Activated B cell treated with CpG ODN at 0.5 μM for 24 hours (primary cell): ENCODE results near the gene RNGTT. TPM values are rescaled to one million over a fixed set of nuclear protein-coding genes. Genes with fewer than 3 reads are reported as not detected.

Experiments
- ATAC-seq: fragments of 200-7000 bp; cut with Tn5 transposase; one replicate; pipeline ENCODE4 v1.10.0; 2021; ENCODE audit warnings: low read depth, mild to moderate bottlenecking, moderate library complexity
- CTCF ChIA-PET: fragments of 350-600 bp; sonication (Branson Sonifier 250); formaldehyde crosslinking; loops from one replicate; lab custom pipeline; 2021; ENCODE audit warnings: antibody characterized with exemption; lab: Charles Lee
- POLR2A ChIA-PET: fragments of 350-600 bp; sonication (Branson Sonifier 250); formaldehyde crosslinking; loops from one replicate; lab custom pipeline; 2021; ENCODE audit warnings: antibody characterized with exemption; lab: Charles Lee
- DNase-seq: peaks from one replicate; pipeline ENCODE4 v3.0.0; 2022
- H3K27ac Mint-ChIP-seq: one replicate; pipeline ENCODE4 v1.8.0; 2020; ENCODE audit warnings: mixed read lengths
- H3K27me3 Mint-ChIP-seq: one replicate; pipeline ENCODE4 v1.8.0; 2021; ENCODE audit warnings: mixed read lengths
- H3K36me3 Mint-ChIP-seq: one replicate; pipeline ENCODE4 v1.8.0; 2021; ENCODE audit warnings: low read depth, mixed read lengths
- H3K4me1 Mint-ChIP-seq: one replicate; pipeline ENCODE4 v1.8.0; 2021; ENCODE audit warnings: mixed read lengths
- H3K4me3 Mint-ChIP-seq: one replicate; pipeline ENCODE4 v1.8.0; 2020; ENCODE audit warnings: mild to moderate bottlenecking, mixed read lengths
- H3K9me3 Mint-ChIP-seq: one replicate; pipeline ENCODE4 v1.8.0; 2020; ENCODE audit warnings: mixed read lengths
- intact Hi-C: fragments of 100-400 bp; cut with micrococcal nuclease; formaldehyde crosslinking; loops from one replicate; pipeline ENCODE4 v1.15.1; 2024
- total RNA-seq: library from RNA; stranded (reverse); gene quantifications from 2 replicates; pipeline ENCODE4 v1.2.3, GENCODE V29; 2022
- TF ChIP-seq, protein P1 (sequence below): fragments of 200-600 bp; IDR thresholded peaks from one replicate; pipeline ENCODE4 v1.8.0; 2022; ENCODE audit warnings: antibody characterized with exemption, mild to moderate bottlenecking

RNGTT gene
- total RNA-seq, 1 donor from 2014 or later, result 25.9 TPM

DNA sequence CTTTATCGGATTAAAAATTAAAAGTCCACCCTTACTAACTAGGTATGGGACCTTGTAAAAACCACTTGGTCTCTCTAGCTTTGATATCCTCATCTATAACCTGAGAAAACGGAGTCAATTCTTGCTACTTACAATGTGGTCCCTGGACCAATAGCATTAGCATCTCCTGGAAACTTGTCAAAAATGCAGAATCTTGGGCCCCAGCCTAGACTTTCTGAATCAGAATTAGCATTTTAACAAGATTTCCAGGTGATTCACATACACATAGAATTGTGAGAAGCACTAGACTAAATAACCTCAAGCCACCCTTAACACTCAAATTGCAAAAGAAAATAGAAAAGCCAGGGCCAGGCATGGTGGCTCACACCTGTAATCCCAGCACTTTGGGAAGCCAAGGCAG lies 96.6 kb downstream of the RNGTT start:
- H3K27ac Mint-ChIP-seq, result no peak overlapping the region
- peaks cover 14% of the 10 kb centered on the region for H3K4me1 Mint-ChIP-seq
- H3K27me3 Mint-ChIP-seq, result no peaks in the 10 kb centered on the region
- ChIA-PET POLR2A (no interaction called here), CTCF (interaction anchor here (0.9 kb wide), 1 partner anchor 936 kb away, joined by 4 read pairs; no protein-coding TSS in a partner anchor)
- intact Hi-C loops, result loop anchor here (5.0 kb wide), 1 partner anchor 1395 kb away; the partner anchor contains the start of gene SLC35A1
- peaks cover 16% of the 10 kb centered on the region for H3K36me3 Mint-ChIP-seq
- ATAC-seq (no peak), DNase-seq (no peak)
- no peaks in the 10 kb centered on the region for H3K9me3 Mint-ChIP-seq
- TF ChIP-seq, protein P1, sequence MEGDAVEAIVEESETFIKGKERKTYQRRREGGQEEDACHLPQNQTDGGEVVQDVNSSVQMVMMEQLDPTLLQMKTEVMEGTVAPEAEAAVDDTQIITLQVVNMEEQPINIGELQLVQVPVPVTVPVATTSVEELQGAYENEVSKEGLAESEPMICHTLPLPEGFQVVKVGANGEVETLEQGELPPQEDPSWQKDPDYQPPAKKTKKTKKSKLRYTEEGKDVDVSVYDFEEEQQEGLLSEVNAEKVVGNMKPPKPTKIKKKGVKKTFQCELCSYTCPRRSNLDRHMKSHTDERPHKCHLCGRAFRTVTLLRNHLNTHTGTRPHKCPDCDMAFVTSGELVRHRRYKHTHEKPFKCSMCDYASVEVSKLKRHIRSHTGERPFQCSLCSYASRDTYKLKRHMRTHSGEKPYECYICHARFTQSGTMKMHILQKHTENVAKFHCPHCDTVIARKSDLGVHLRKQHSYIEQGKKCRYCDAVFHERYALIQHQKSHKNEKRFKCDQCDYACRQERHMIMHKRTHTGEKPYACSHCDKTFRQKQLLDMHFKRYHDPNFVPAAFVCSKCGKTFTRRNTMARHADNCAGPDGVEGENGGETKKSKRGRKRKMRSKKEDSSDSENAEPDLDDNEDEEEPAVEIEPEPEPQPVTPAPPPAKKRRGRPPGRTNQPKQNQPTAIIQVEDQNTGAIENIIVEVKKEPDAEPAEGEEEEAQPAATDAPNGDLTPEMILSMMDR, result no peak
- no peak overlapping the region for H3K4me3 Mint-ChIP-seq

DNA sequence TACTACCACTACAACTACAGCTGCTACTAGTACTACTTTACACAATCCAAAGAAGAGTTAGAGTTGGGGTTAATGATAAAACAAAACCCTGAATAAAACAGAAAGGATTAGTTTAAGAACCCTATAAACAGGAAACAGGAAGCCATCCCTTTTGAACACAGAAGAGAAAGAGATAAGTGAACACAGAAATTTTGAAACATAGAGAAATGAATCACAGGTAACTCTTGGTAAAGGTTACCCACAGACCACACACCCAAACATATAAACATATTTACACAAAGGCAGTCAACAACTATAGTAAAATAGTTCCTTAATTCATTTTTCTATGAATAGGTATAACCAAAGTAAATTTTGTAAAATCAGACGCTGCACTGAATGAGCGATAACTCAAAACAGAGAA lies 98.1 kb downstream of the RNGTT start:
- POLR2A ChIA-PET, result no interaction called here
- CTCF ChIA-PET, result no interaction called here
- H3K4me3 Mint-ChIP-seq, result no peak overlapping the region
- intact Hi-C loops, result loop anchor here (5.0 kb wide), 1 partner anchor 1393 kb away; the partner anchor contains the start of gene SLC35A1
- H3K27ac Mint-ChIP-seq, result no peak overlapping the region
- peaks cover 18% of the 10 kb centered on the region for H3K36me3 Mint-ChIP-seq
- no peak for DNase-seq
- TF ChIP-seq, protein P1, result no peak
- no peaks in the 10 kb centered on the region for H3K9me3 Mint-ChIP-seq
- no peak for ATAC-seq
- no peaks in the 10 kb centered on the region for H3K27me3 Mint-ChIP-seq
- peaks cover 14% of the 10 kb centered on the region for H3K4me1 Mint-ChIP-seq

DNA sequence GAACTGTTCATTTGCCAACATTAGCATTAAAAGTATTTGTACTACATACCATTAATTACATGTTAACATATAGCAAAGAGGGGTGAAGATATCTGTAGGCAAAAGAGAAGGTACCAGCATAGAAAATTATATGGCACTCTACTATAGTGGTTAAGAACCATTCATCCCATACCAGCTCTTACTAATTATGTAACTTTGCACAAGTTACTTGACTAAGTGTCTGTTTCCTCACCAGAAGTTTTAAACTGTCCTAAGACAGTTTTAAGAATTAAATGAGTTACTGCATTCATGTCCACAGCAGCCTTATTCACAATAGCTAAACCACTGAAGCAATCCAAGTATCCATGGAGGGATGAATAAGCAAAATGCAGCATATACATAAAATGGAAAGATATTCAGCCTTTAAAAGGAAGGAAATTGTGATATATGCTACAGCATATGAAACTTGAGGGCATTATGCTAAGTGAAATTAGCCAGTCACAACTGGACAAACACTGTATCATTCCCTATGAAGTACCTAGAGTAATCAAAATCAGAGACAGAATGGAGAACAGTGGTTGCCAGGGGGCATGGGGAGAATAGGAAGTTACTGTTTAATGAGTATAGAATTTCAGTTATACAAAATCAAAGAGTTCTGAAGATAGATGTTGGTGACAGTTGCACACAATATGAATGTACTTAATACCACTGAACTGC lies 98.9 kb downstream of the RNGTT start:
- intact Hi-C loops, result loop anchor here (5.0 kb wide), 1 partner anchor 1392 kb away; the partner anchor contains the start of gene SLC35A1
- ChIA-PET CTCF (no interaction called here), POLR2A (no interaction called here)
- TF ChIP-seq, protein P1, result no peak
- no peak for DNase-seq
- no peak for ATAC-seq
- Mint-ChIP-seq H3K27ac (no peak overlapping the region), H3K4me1 (peaks cover 14% of the 10 kb centered on the region), H3K4me3 (no peak overlapping the region), H3K9me3 (no peaks in the 10 kb centered on the region), H3K27me3 (no peaks in the 10 kb centered on the region), H3K36me3 (peaks cover 19% of the 10 kb centered on the region)

DNA sequence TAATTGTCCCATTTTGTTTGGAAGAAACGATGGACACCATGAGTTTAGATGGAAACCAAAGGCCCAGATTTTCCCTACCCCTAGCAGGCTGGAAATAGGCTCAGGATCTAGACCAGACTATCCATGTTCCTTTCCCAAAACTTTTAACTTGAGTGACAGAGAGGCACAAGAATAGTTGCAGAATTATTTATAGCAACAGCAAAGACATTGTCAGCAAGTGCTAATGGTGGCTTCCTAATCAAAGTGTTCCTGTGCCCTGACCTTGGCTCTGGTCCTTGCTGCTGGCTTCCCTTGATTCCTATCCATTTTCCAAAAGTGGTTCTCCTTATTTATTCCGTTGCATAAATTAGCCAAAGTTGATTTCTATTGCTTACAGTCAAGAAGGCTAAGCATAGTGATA lies 103.1 kb downstream of the RNGTT start:
- Mint-ChIP-seq H3K4me3 (no peak overlapping the region), H3K27me3 (no peaks in the 10 kb centered on the region), H3K36me3 (peaks cover 25% of the 10 kb centered on the region), H3K4me1 (peaks cover 5% of the 10 kb centered on the region), H3K9me3 (no peaks in the 10 kb centered on the region), H3K27ac (no peak overlapping the region)
- ATAC-seq, result no peak
- intact Hi-C loops, result no loop called here
- POLR2A ChIA-PET, result interaction anchor here (0.5 kb wide), 1 partner anchor 220 kb away, joined by 4 read pairs; the partner anchor contains the start of gene PNRC1
- TF ChIP-seq, protein P1, result no peak
- DNase-seq, result no peak
- CTCF ChIA-PET, result no interaction called here

DNA sequence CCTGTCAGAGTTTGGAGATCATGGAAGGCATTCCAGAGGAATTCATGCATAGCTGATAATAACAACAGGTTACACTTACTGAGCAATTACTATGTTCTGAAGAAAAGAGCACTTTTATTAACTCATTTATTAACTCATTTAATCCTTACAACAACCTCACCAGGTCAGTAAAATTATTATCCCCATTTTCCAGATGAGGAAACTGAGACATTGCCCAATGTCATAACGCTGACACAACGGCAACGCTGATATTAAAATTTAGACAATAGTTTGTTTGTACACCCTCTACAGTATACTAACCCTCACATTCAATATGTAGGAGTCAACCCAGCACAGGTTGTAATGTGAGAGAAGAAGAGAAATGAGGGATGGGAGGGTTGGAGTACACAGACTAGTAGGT lies 105.0 kb downstream of the RNGTT start:
- CTCF ChIA-PET, result no interaction called here

More for the DNA sequence above, 105.0 kb downstream of the RNGTT start:
- ATAC-seq, result no peak
- no peak for DNase-seq
- Mint-ChIP-seq H3K9me3 (no peaks in the 10 kb centered on the region), H3K4me1 (no peaks in the 10 kb centered on the region), H3K27ac (no peak overlapping the region), H3K27me3 (no peaks in the 10 kb centered on the region), H3K4me3 (no peak overlapping the region), H3K36me3 (peaks cover 26% of the 10 kb centered on the region)
- intact Hi-C loops, result no loop called here
- POLR2A ChIA-PET, result interaction anchor here (0.5 kb wide), 1 partner anchor 375 kb away, joined by 3 read pairs; no protein-coding TSS in a partner anchor
- TF ChIP-seq, protein P1, result no peak
